Spleen (tissue), 7 donors: ENCODE measurements around the gene IQSEC1.

ENCODE experiments used
- POLR2A ChIP-seq, 3 donors: fragments of 450-650 bp; IDR thresholded peaks; one replicate each; pipeline ENCODE4 v1.5.1; 2017; ENCODE audit warnings: antibody characterized with exemption in 3 of 3, mild to moderate bottlenecking in 1 of 3
- POLR2AphosphoS5 ChIP-seq, 3 donors: sonication (generic); formaldehyde crosslinking; IDR thresholded peaks; one replicate each; pipeline ENCODE4 v1.5.1; 2017; ENCODE audit warnings: antibody characterized with exemption in 3 of 3
- TF ChIP-seq, protein P1 (sequence below), 11 experiments: fragments of 200-600 bp in 7 of 11; fragments of 450-650 bp in 4 of 11; sonication (generic) in 4 of 11; IDR thresholded peaks in 8 of 11; conservative IDR thresholded peaks in 3 of 11; 1 replicate in 7 of 11; 2 replicates in 4 of 11; pipeline versions ENCODE4 v1.4.0 to v1.8.0; 2016 to 2021; ENCODE audit warnings: antibody characterized with exemption in 11 of 11, inconsistent platforms in 4 of 11, mild to moderate bottlenecking in 1 of 11
- donor health status: DM: no; HTN: no; CAD: no; lungs with moderate emphysema.
- donor health status: DM: no; HTN: no; CAD: no.
- donor health status: DM: no; HTN: no; CAD: no.

DNA sequence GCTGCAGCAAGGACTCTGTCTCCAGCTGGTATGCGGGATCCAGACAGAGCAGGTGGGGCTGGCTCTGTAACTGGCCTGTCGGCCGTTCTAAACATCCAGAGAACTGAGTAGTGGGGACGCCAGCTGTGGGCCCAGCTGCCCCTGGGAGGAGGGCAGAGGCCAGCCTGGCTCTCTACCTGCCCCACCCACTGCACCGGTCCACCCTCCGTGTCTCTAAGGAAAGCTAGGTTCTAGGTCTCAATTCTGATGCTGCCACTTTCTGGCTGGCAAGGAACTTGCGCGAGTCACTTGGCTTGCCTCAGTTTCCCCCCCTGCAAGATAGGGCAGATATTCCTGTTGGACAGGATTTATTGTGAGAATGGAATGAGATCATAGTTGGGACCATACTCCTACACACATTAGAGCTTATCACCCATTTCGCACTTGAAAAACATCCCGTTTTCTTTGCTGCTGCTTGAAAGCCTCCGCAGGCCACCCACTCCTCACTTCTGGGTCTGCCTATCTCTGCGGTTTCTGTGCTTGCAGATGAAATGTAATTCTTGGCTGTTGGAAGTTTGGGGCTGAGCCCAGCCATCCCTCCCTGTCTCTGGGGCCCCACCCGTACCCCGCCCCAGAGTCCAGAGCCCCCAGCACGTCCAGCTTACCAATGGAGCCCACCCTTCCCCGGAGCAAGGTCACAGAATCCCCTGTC is 65.8 kb downstream of the IQSEC1 start:
- TF ChIP-seq, protein P1, sequence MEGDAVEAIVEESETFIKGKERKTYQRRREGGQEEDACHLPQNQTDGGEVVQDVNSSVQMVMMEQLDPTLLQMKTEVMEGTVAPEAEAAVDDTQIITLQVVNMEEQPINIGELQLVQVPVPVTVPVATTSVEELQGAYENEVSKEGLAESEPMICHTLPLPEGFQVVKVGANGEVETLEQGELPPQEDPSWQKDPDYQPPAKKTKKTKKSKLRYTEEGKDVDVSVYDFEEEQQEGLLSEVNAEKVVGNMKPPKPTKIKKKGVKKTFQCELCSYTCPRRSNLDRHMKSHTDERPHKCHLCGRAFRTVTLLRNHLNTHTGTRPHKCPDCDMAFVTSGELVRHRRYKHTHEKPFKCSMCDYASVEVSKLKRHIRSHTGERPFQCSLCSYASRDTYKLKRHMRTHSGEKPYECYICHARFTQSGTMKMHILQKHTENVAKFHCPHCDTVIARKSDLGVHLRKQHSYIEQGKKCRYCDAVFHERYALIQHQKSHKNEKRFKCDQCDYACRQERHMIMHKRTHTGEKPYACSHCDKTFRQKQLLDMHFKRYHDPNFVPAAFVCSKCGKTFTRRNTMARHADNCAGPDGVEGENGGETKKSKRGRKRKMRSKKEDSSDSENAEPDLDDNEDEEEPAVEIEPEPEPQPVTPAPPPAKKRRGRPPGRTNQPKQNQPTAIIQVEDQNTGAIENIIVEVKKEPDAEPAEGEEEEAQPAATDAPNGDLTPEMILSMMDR (IDR thresholded peaks at IDR 0.05 in 8 of 11, conservative IDR thresholded peaks at IDR 0.05 in 3 of 11) = no peak
- TF ChIP-seq POLR2A (IDR thresholded peaks at IDR 0.05) (no peak), POLR2AphosphoS5 (IDR thresholded peaks at IDR 0.05) (no peak)
